ENCODE data around the gene UBE2C. TPM values are rescaled to one million over a fixed set of nuclear protein-coding genes. Genes with fewer than 3 reads are reported as not detected.

Gene UBE2C
- total and polyA plus RNA-seq, 2 donors (not counting 1 experiment from before 2014, with no cell fraction given), result 12.9 to 23.7 TPM

- Histone ChIP-seq H3K79me2 (ENCODE audit: control insufficient read depth, insufficient read depth, low read length) (no peaks in the 10 kb centered on the region), H3K9me3 (ENCODE audit: control insufficient read depth, insufficient read depth, low read depth, low read length) (no peaks in the 10 kb centered on the region), H3K36me3 (ENCODE audit: control insufficient read depth, insufficient read depth, low read length) (peaks cover 24% of the 10 kb centered on the region), H3K4me3 (replicated peaks in 1 of 4; ENCODE audit: control extremely low read depth in 1 of 4, insufficient read depth in 1 of 4, low read depth in 3 of 4, low read length in 4 of 4) (no peak overlapping the region), H2AFZ (ENCODE audit: low read length) (no peak overlapping the region), H3K4me1 (ENCODE audit: control insufficient read depth, extremely low read depth, insufficient read depth, low read length) (no peaks in the 10 kb centered on the region), H3K27me3 (ENCODE audit: control insufficient read depth, insufficient read depth, low read length) (no peaks in the 10 kb centered on the region), H3K9ac (ENCODE audit: insufficient read depth, low read length) (no peak overlapping the region), H3K27ac (ENCODE audit: insufficient read depth, low read length) (peak overlapping the region; percentile 7), H3K4me2 (ENCODE audit: extremely low read depth, insufficient read depth, low read length) (no peak overlapping the region), H4K20me1 (ENCODE audit: control insufficient read depth, extremely low read depth, insufficient read depth, low read length) (no peaks in the 10 kb centered on the region)
- TF ChIP-seq EZH2 (IDR thresholded peaks at IDR 0.05; ENCODE audit: low read length, missing control alignments), result no peak
- TF ChIP-seq CTCF (conservative IDR thresholded peaks at IDR 0.05 in 1 of 2, IDR thresholded peaks at IDR 0.05 in 1 of 2; ENCODE audit: low read depth in 1 of 2, low read length in 2 of 2), result no peak
- DNase-seq (ENCODE audit: low read depth in 2 of 2), result peak; percentile 12 to 69
Measured at GRCh38 chr20:45842169-45842812, 29.8 kb downstream of the UBE2C start.

GRCh38 chr20:45843506-45843905 lies 31.1 kb downstream of the UBE2C start:
- H4K20me1 ChIP-seq (ENCODE audit: control insufficient read depth, extremely low read depth, insufficient read depth, low read length), result no peaks in the 10 kb centered on the region
- H3K79me2 ChIP-seq (ENCODE audit: control insufficient read depth, insufficient read depth, low read length), result no peaks in the 10 kb centered on the region
- no peaks in the 10 kb centered on the region for H3K27me3 ChIP-seq (ENCODE audit: control insufficient read depth, insufficient read depth, low read length)
- no peak overlapping the region for H3K4me3 ChIP-seq (replicated peaks in 1 of 4; ENCODE audit: control extremely low read depth in 1 of 4, insufficient read depth in 1 of 4, low read depth in 3 of 4, low read length in 4 of 4)
- H3K36me3 ChIP-seq (ENCODE audit: control insufficient read depth, insufficient read depth, low read length), result peaks cover 26% of the 10 kb centered on the region
- no peak overlapping the region for H3K4me2 ChIP-seq (ENCODE audit: extremely low read depth, insufficient read depth, low read length)
- no peak for DNase-seq (ENCODE audit: low read depth in 2 of 2)
- no peak overlapping the region for H2AFZ ChIP-seq (ENCODE audit: low read length)
- TF ChIP-seq CTCF (conservative IDR thresholded peaks at IDR 0.05 in 1 of 2, IDR thresholded peaks at IDR 0.05 in 1 of 2; ENCODE audit: low read depth in 1 of 2, low read length in 2 of 2) (no peak), EZH2 (IDR thresholded peaks at IDR 0.05; ENCODE audit: low read length, missing control alignments) (no peak)
- H3K9me3 ChIP-seq (ENCODE audit: control insufficient read depth, insufficient read depth, low read depth, low read length), result no peaks in the 10 kb centered on the region
- H3K27ac ChIP-seq (ENCODE audit: insufficient read depth, low read length), result no peak overlapping the region
- H3K9ac ChIP-seq (ENCODE audit: insufficient read depth, low read length), result no peak overlapping the region
- no peaks in the 10 kb centered on the region for H3K4me1 ChIP-seq (ENCODE audit: control insufficient read depth, extremely low read depth, insufficient read depth, low read length)

GRCh38 chr20:45845452-45845851 lies 33.0 kb downstream of the UBE2C start:
- peaks cover 23% of the 10 kb centered on the region for H3K36me3 ChIP-seq (ENCODE audit: control insufficient read depth, insufficient read depth, low read length)
- no peak for TF ChIP-seq CTCF (conservative IDR thresholded peaks at IDR 0.05 in 1 of 2, IDR thresholded peaks at IDR 0.05 in 1 of 2; ENCODE audit: low read depth in 1 of 2, low read length in 2 of 2)
- TF ChIP-seq EZH2 (IDR thresholded peaks at IDR 0.05; ENCODE audit: low read length, missing control alignments), result no peak

More at GRCh38 chr20:45845452-45845851, 33.0 kb downstream of the UBE2C start:
- no peaks in the 10 kb centered on the region for H3K79me2 ChIP-seq (ENCODE audit: control insufficient read depth, insufficient read depth, low read length)
- H3K4me2 ChIP-seq (ENCODE audit: extremely low read depth, insufficient read depth, low read length), result no peak overlapping the region
- no peak overlapping the region for H3K4me3 ChIP-seq (replicated peaks in 1 of 4; ENCODE audit: control extremely low read depth in 1 of 4, insufficient read depth in 1 of 4, low read depth in 3 of 4, low read length in 4 of 4)
- H3K4me1 ChIP-seq (ENCODE audit: control insufficient read depth, extremely low read depth, insufficient read depth, low read length), result no peaks in the 10 kb centered on the region
- no peak overlapping the region for H3K27ac ChIP-seq (ENCODE audit: insufficient read depth, low read length)
- no peak for DNase-seq (ENCODE audit: low read depth in 2 of 2)
- no peaks in the 10 kb centered on the region for H3K9me3 ChIP-seq (ENCODE audit: control insufficient read depth, insufficient read depth, low read depth, low read length)
- no peak overlapping the region for H2AFZ ChIP-seq (ENCODE audit: low read length)
- H3K27me3 ChIP-seq (ENCODE audit: control insufficient read depth, insufficient read depth, low read length), result no peaks in the 10 kb centered on the region
- no peak overlapping the region for H3K9ac ChIP-seq (ENCODE audit: insufficient read depth, low read length)
- no peaks in the 10 kb centered on the region for H4K20me1 ChIP-seq (ENCODE audit: control insufficient read depth, extremely low read depth, insufficient read depth, low read length)

Data from fibroblast of lung (primary cell).